ENCODE results near the gene TLCD2. TPM values are rescaled to one million over a fixed set of nuclear protein-coding genes. Genes with fewer than 3 reads are reported as not detected.

Gene TLCD2
- total and polyA plus RNA-seq, 9 of the 15 experiments (the other 6 are each of a cell fraction or from before 2014, with no cell fraction given) = 0.10 to 0.89 (median 0.58) TPM

- no peak for TF ChIP-seq FOXP1 (CRISPR knock-in tag; IDR thresholded peaks at IDR 0.05)
- peak; percentile 44; the same call in 1 of the 2 replicates for TF ChIP-seq PHB (CRISPR knock-in tag; IDR thresholded peaks at IDR 0.05)
- 0 out of 2 replicates have a peak, but pooled peaks have one; percentile 10 for TF ChIP-seq PKNOX1 (IDR thresholded peaks at IDR 0.05)
- peak in 1 of 3 experiments; percentile 27 for TF ChIP-seq YY1 (IDR thresholded peaks at IDR 0.05; ENCODE audit: borderline replicate concordance in 1 of 3, control insufficient read depth in 1 of 3, extremely low read depth in 1 of 3, insufficient read depth in 3 of 3, insufficient read length in 1 of 3, insufficient replicate concordance in 2 of 3, low read depth in 1 of 3, low read length in 2 of 3)
- no peak for TF ChIP-seq MXI1 (IDR thresholded peaks at IDR 0.05; ENCODE audit: low read depth, low read length)
- TF ChIP-seq HNRNPK (IDR thresholded peaks at IDR 0.05; ENCODE audit: low read depth, low read length, poor library complexity, severe bottlenecking) = no peak
- no peak for TF ChIP-seq PCBP2 (IDR thresholded peaks at IDR 0.05; ENCODE audit: low read depth, low read length, poor library complexity, severe bottlenecking)
- no peak for TF ChIP-seq ZNF592 (IDR thresholded peaks at IDR 0.05)
- TF ChIP-seq ZSCAN29 (IDR thresholded peaks at IDR 0.05) = no peak
- TF ChIP-seq NR2C1 (IDR thresholded peaks at IDR 0.05) = peak; percentile 80
- peak; percentile 80 for TF ChIP-seq NR2C1 (tag; IDR thresholded peaks at IDR 0.05)
- TF ChIP-seq, protein P1, sequence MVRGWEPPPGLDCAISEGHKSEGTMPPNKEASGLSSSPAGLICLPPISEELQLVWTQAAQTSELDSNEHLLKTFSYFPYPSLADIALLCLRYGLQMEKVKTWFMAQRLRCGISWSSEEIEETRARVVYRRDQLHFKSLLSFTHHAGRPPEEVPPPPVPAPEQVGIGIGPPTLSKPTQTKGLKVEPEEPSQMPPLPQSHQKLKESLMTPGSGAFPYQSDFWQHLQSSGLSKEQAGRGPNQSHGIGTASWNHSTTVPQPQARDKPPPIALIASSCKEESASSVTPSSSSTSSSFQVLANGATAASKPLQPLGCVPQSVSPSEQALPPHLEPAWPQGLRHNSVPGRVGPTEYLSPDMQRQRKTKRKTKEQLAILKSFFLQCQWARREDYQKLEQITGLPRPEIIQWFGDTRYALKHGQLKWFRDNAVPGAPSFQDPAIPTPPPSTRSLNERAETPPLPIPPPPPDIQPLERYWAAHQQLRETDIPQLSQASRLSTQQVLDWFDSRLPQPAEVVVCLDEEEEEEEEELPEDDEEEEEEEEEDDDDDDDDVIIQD (CRISPR knock-in tag; IDR thresholded peaks at IDR 0.05) = no peak
- no peak for TF ChIP-seq HDAC8 (tag; IDR thresholded peaks at IDR 0.05)
- no peak for TF ChIP-seq ZBTB17 (CRISPR knock-in tag; IDR thresholded peaks at IDR 0.05)
- TF ChIP-seq TFE3 (CRISPR knock-in tag; IDR thresholded peaks at IDR 0.05) = no peak
- no peak for TF ChIP-seq CHD1 (IDR thresholded peaks at IDR 0.05; ENCODE audit: low read length)
- TF ChIP-seq TCF15 (CRISPR knock-in tag; IDR thresholded peaks at IDR 0.05) = no peak
- no peak for TF ChIP-seq ZNF384 (IDR thresholded peaks at IDR 0.05; ENCODE audit: low read depth, low read length)
Observed at GRCh38 chr17:1709971-1710806, at the start of gene TLCD2 (continued).
